Measurements from ENCODE around the gene CLEC10A. TPM values are rescaled to one million over a fixed set of nuclear protein-coding genes. Genes with fewer than 3 reads are reported as not detected.

Gene CLEC10A
- total and polyA plus RNA-seq, 2 donors (not counting 3 experiments of a cell fraction or from before 2014, with no cell fraction given), result 0.14 TPM; not detected in 1

GRCh38 chr17:7025245-7025644, 54.8 kb downstream of the CLEC10A start:
- no TSS peak for BruUV-seq (replicated peaks)
- no peak overlapping the region for H2AFZ ChIP-seq (ENCODE audit: low read depth, low read length)
- FAIRE-seq (no peak), DNase-seq (ENCODE audit: low read depth, low spot score) (no peak)
- dilution Hi-C loops (cut with MboI; ENCODE audit: extremely low pct_ligation_motif_present, low sequenced_read_pairs), result no loop called here
- no peaks in the 10 kb centered on the region for H3K27me3 ChIP-seq (ENCODE audit: control insufficient read depth in 2 of 2, insufficient read depth in 2 of 2, low read length in 2 of 2)
- no peaks in the 10 kb centered on the region for H3K9me3 ChIP-seq (replicated peaks; ENCODE audit: control insufficient read depth, insufficient read depth, low read length)
- H3K36me3 ChIP-seq (ENCODE audit: control insufficient read depth in 2 of 2, extremely low read depth in 1 of 2, insufficient read depth in 2 of 2, low read length in 2 of 2), result peaks cover 26 to 37% of the 10 kb centered on the region in 2 experiments
- H3K27ac ChIP-seq (ENCODE audit: insufficient read depth, low read depth, low read length), result peak overlapping the region; percentile 6
- H4K20me1 ChIP-seq (replicated peaks; ENCODE audit: control insufficient read depth, extremely low read depth, insufficient read depth, low read length), result no peaks in the 10 kb centered on the region
- POLR2A ChIA-PET, result interaction anchor here (1.3 kb wide), 1 partner anchor 11 kb away, joined by 5 read pairs; the partner anchor contains the start of gene SLC16A13
- CTCF ChIA-PET, result interaction anchor here (0.7 to 1.1 kb wide), 3 partner anchors 15 to 111 kb away, joined by 3 to 4 read pairs (median 3); no protein-coding TSS in a partner anchor
- no peaks in the 10 kb centered on the region for H3K9me1 ChIP-seq (replicated peaks; ENCODE audit: control insufficient read depth, extremely low read depth, insufficient read depth, low read length)
- intact Hi-C loops (cut with micrococcal nuclease), result loop anchor here (10.0 kb wide), 1 partner anchor 830 kb away; the partner anchor contains the start of genes CYB5D1, NAA38 and TMEM88
- H3K4me2 ChIP-seq (ENCODE audit: insufficient read depth, low read length), result peak overlapping the region; percentile 79
- H3K9ac ChIP-seq (replicated peaks; ENCODE audit: extremely low read depth, insufficient read depth, low read length), result peak overlapping the region; percentile 29
- H3K4me1 ChIP-seq (ENCODE audit: control insufficient read depth, extremely low read depth, insufficient read depth, low read length), result peaks cover 77% of the 10 kb centered on the region
- H3K79me2 ChIP-seq (ENCODE audit: control insufficient read depth, insufficient read depth, low read length), result peaks cover 58% of the 10 kb centered on the region
- TF ChIP-seq CTCF (IDR thresholded peaks at IDR 0.05; ENCODE audit: extremely low read depth in 1 of 2, insufficient read depth in 1 of 2, low read depth in 1 of 2, low read length in 2 of 2) (no peak), MYC (IDR thresholded peaks at IDR 0.05; ENCODE audit: low read depth, low read length) (no peak), GATA2 (IDR thresholded peaks at IDR 0.05; ENCODE audit: insufficient read depth, insufficient read length, low read depth, low read length) (no peak), EZH2 (IDR thresholded peaks at IDR 0.05; ENCODE audit: borderline replicate concordance, low read depth, low read length, severe bottlenecking) (no peak), JUN (IDR thresholded peaks at IDR 0.05; ENCODE audit: borderline replicate concordance, insufficient read depth, insufficient read length, low read depth) (no peak)
- H3K4me3 ChIP-seq (replicated peaks in 1 of 3; ENCODE audit: insufficient read depth in 1 of 3, low read depth in 1 of 3, low read length in 3 of 3), result peak overlapping the region in 2 of 3 experiments; percentile 59 to 70

Small RNAs within 50 kb of the gene (small RNA-seq; reads per million reads assigned to genes)
- gene AC120057.1 (ENCODE audit: insufficient read depth, insufficient read length, low read depth, low replicate concordance), result 0.66 reads per million

Other genes starting within 250 kb of the CLEC10A start
- not detected in 2 replicates for gene TEKT1, start 248.5 kb downstream of the CLEC10A start, total RNA-seq
- gene TEKT1, start 248.5 kb downstream of the CLEC10A start, polyA plus RNA-seq, result not detected in 2 replicates
- gene ALOX12, start 84.2 kb downstream of the CLEC10A start, total RNA-seq, result not detected in 2 replicates
- not detected in 2 replicates for gene ALOX12, start 84.2 kb downstream of the CLEC10A start, polyA plus RNA-seq
- 272 and 287 TPM in 2 replicates for gene RNASEK, start 67.6 kb downstream of the CLEC10A start, total RNA-seq
- 309 and 319 TPM in 2 replicates for gene RNASEK, start 67.6 kb downstream of the CLEC10A start, polyA plus RNA-seq
- gene BCL6B, start 57.2 kb downstream of the CLEC10A start, total RNA-seq, result 160 and 163 TPM in 2 replicates
- 93.5 and 94.5 TPM in 2 replicates for gene BCL6B, start 57.2 kb downstream of the CLEC10A start, polyA plus RNA-seq
- 18.6 and 24.7 TPM in 2 replicates for gene SLC16A13, start 44.2 kb downstream of the CLEC10A start, total RNA-seq
- gene SLC16A13, start 44.2 kb downstream of the CLEC10A start, polyA plus RNA-seq, result 16.8 and 18.4 TPM in 2 replicates
- 0.53 and 0.95 TPM in 2 replicates for gene SLC16A11, start 36.2 kb downstream of the CLEC10A start, total RNA-seq
- gene SLC16A11, start 36.2 kb downstream of the CLEC10A start, polyA plus RNA-seq, result 1.1 and 1.4 TPM in 2 replicates
- not detected in 2 replicates for gene ASGR2, start 34.6 kb upstream of the CLEC10A start, total RNA-seq
- gene ASGR2, start 34.6 kb upstream of the CLEC10A start, polyA plus RNA-seq, result not detected in 2 replicates
- gene ASGR1, start 99.1 kb upstream of the CLEC10A start, total RNA-seq, result 10.2 and 14.0 TPM in 2 replicates
- 12.5 and 13.7 TPM in 2 replicates for gene ASGR1, start 99.1 kb upstream of the CLEC10A start, polyA plus RNA-seq
- gene DLG4, start 139.6 kb upstream of the CLEC10A start, total RNA-seq, result 26.6 and 34.6 TPM in 2 replicates
- 14.0 and 14.9 TPM in 2 replicates for gene DLG4, start 139.6 kb upstream of the CLEC10A start, polyA plus RNA-seq
- gene ACADVL, start 139.7 kb upstream of the CLEC10A start, total RNA-seq, result 300 and 308 TPM in 2 replicates
- gene ACADVL, start 139.7 kb upstream of the CLEC10A start, polyA plus RNA-seq, result 376 and 423 TPM in 2 replicates
- 52.1 and 55.9 TPM in 2 replicates for gene DVL2, start 154.3 kb upstream of the CLEC10A start, total RNA-seq
- gene DVL2, start 154.3 kb upstream of the CLEC10A start, polyA plus RNA-seq, result 15.8 and 17.2 TPM in 2 replicates
- gene PHF23, start 159.2 kb upstream of the CLEC10A start, total RNA-seq, result 54.7 and 56.2 TPM in 2 replicates
- 35.6 and 39.0 TPM in 2 replicates for gene PHF23, start 159.2 kb upstream of the CLEC10A start, polyA plus RNA-seq
- 401 and 403 TPM in 2 replicates for gene GABARAP, start 162.2 kb upstream of the CLEC10A start, total RNA-seq
- 882 and 1,043 TPM in 2 replicates for gene GABARAP, start 162.2 kb upstream of the CLEC10A start, polyA plus RNA-seq
- 143 and 145 TPM in 2 replicates for gene CTDNEP1, start 171.5 kb upstream of the CLEC10A start, total RNA-seq
- 130 and 137 TPM in 2 replicates for gene CTDNEP1, start 171.5 kb upstream of the CLEC10A start, polyA plus RNA-seq
- gene ELP5, start 172.0 kb upstream of the CLEC10A start, total RNA-seq, result 41.6 and 44.4 TPM in 2 replicates
- 53.3 and 54.7 TPM in 2 replicates for gene ELP5, start 172.0 kb upstream of the CLEC10A start, polyA plus RNA-seq
- 25.4 and 27.9 TPM in 2 replicates for gene CLDN7, start 182.2 kb upstream of the CLEC10A start, total RNA-seq
- 24.9 and 25.7 TPM in 2 replicates for gene CLDN7, start 182.2 kb upstream of the CLEC10A start, polyA plus RNA-seq
- 0.23 TPM in 1 of 2 replicates, not detected in the other for gene SLC2A4, start 201.5 kb upstream of the CLEC10A start, total RNA-seq
- 0.12 and 0.18 TPM in 2 replicates for gene SLC2A4, start 201.5 kb upstream of the CLEC10A start, polyA plus RNA-seq
- 0.31 TPM in 1 of 2 replicates, not detected in the other for gene YBX2, start 214.4 kb upstream of the CLEC10A start, total RNA-seq
- gene YBX2, start 214.4 kb upstream of the CLEC10A start, polyA plus RNA-seq, result 0.15 and 0.18 TPM in 2 replicates
- 847 and 859 TPM in 2 replicates for gene EIF5A, start 227.4 kb upstream of the CLEC10A start, total RNA-seq
- gene EIF5A, start 227.4 kb upstream of the CLEC10A start, polyA plus RNA-seq, result 650 and 689 TPM in 2 replicates
- 51.6 and 61.3 TPM in 2 replicates for gene GPS2, start 235.1 kb upstream of the CLEC10A start, total RNA-seq
- gene GPS2, start 235.1 kb upstream of the CLEC10A start, polyA plus RNA-seq, result 132 and 169 TPM in 2 replicates
- gene NEURL4, start 249.1 kb upstream of the CLEC10A start, total RNA-seq, result 34.2 and 44.9 TPM in 2 replicates
- 24.3 and 32.0 TPM in 2 replicates for gene NEURL4, start 249.1 kb upstream of the CLEC10A start, polyA plus RNA-seq

Data from endothelial cell of umbilical vein (primary cell).